ENCODE results near the gene UNC13D.
A peak's percentile ranks its signal among the peaks of the same experiment; 100 is the strongest.

UNC13D gene

GRCh38 chr17:75842411-75842810 lies 1.8 kb downstream of the UNC13D start:
- no peak for TF ChIP-seq CTCF (IDR thresholded peaks at IDR 0.05)
- Mint-ChIP-seq H3K4me1 (peaks cover 35% of the 10 kb centered on the region), H3K27ac (no peak overlapping the region), H3K36me3 (ENCODE audit: low read depth) (peaks cover 4% of the 10 kb centered on the region), H3K9me3 (no peaks in the 10 kb centered on the region), H3K27me3 (ENCODE audit: low read depth, poor library complexity) (peaks cover 2% of the 10 kb centered on the region), H3K4me3 (no peak overlapping the region)
- DNase-seq: no peak

- no peaks in the 10 kb centered on the region for H3K36me3 Mint-ChIP-seq (ENCODE audit: low read depth)
- H3K27ac Mint-ChIP-seq: no peak overlapping the region
- H3K4me3 Mint-ChIP-seq: no peak overlapping the region
- H3K9me3 Mint-ChIP-seq: no peaks in the 10 kb centered on the region
- H3K27me3 Mint-ChIP-seq (ENCODE audit: low read depth, poor library complexity): peaks cover 2% of the 10 kb centered on the region
- peaks cover 26% of the 10 kb centered on the region for H3K4me1 Mint-ChIP-seq
- no peak for TF ChIP-seq CTCF (IDR thresholded peaks at IDR 0.05)
- no peak for DNase-seq
Measured at GRCh38 chr17:75840799-75841164, 3.4 kb downstream of the UNC13D start.

GRCh38 chr17:75839942-75840798 lies 4.0 kb downstream of the UNC13D start:
- Mint-ChIP-seq H3K4me1 (peaks cover 20% of the 10 kb centered on the region), H3K27ac (no peak overlapping the region), H3K27me3 (ENCODE audit: low read depth, poor library complexity) (peaks cover 2% of the 10 kb centered on the region), H3K36me3 (ENCODE audit: low read depth) (no peaks in the 10 kb centered on the region), H3K4me3 (no peak overlapping the region), H3K9me3 (no peaks in the 10 kb centered on the region)
- no peak for TF ChIP-seq CTCF (IDR thresholded peaks at IDR 0.05)
- DNase-seq: no peak

GRCh38 chr17:75838410-75838809 lies 5.8 kb downstream of the UNC13D start:
- H3K36me3 Mint-ChIP-seq (ENCODE audit: low read depth): no peaks in the 10 kb centered on the region
- no peak overlapping the region for H3K4me3 Mint-ChIP-seq
- TF ChIP-seq CTCF (IDR thresholded peaks at IDR 0.05): no peak
- H3K27ac Mint-ChIP-seq: no peak overlapping the region
- H3K4me1 Mint-ChIP-seq: peaks cover 19% of the 10 kb centered on the region
- H3K27me3 Mint-ChIP-seq (ENCODE audit: low read depth, poor library complexity): peaks cover 2% of the 10 kb centered on the region
- DNase-seq: no peak
- no peaks in the 10 kb centered on the region for H3K9me3 Mint-ChIP-seq

GRCh38 chr17:75837899-75838298 lies 6.3 kb downstream of the UNC13D start:
- Mint-ChIP-seq H3K9me3 (no peaks in the 10 kb centered on the region), H3K4me3 (peak overlapping the region; percentile 18), H3K27me3 (ENCODE audit: low read depth, poor library complexity) (peaks cover 2% of the 10 kb centered on the region), H3K27ac (no peak overlapping the region), H3K4me1 (peaks cover 24% of the 10 kb centered on the region), H3K36me3 (ENCODE audit: low read depth) (no peaks in the 10 kb centered on the region)
- no peak for DNase-seq
- TF ChIP-seq CTCF (IDR thresholded peaks at IDR 0.05): no peak

GRCh38 chr17:75836605-75837004 lies 7.6 kb downstream of the UNC13D start:
- Mint-ChIP-seq H3K27ac (no peak overlapping the region), H3K36me3 (ENCODE audit: low read depth) (no peaks in the 10 kb centered on the region), H3K9me3 (no peaks in the 10 kb centered on the region), H3K4me3 (no peak overlapping the region), H3K27me3 (ENCODE audit: low read depth, poor library complexity) (peaks cover 2% of the 10 kb centered on the region), H3K4me1 (peaks cover 34% of the 10 kb centered on the region)
- DNase-seq: no peak
- no peak for TF ChIP-seq CTCF (IDR thresholded peaks at IDR 0.05)

Data from nephron progenitor cell (in vitro differentiated cells).